NCI-H2029 (cell line): ENCODE results near the gene ETV5.

Experiments
- DNase-seq: peaks from one replicate; lab custom pipeline; 2025; lab: John Stamatoyannopoulos, UW

The ETV5 gene

DNA sequence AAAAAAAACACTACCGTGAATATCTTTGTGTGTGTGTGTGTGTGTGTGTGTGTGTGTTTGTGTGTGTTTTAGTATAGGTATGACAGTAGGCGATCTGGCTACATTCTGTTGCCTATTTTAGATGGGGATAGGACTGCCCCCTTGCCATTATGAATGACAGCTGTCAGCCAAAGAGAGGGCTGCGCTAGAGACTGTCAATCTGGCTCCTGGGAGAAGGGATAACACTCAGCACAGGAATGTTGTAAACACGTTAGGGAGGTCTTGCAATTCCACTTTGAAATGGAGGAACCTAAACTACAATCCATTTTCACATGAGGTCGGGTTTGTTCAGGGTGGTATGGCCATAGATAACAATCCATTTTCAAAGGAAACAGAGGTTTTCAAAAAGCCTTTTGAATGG lies 14.1 kb upstream of the ETV5 start:
- DNase-seq, result no peak

DNA sequence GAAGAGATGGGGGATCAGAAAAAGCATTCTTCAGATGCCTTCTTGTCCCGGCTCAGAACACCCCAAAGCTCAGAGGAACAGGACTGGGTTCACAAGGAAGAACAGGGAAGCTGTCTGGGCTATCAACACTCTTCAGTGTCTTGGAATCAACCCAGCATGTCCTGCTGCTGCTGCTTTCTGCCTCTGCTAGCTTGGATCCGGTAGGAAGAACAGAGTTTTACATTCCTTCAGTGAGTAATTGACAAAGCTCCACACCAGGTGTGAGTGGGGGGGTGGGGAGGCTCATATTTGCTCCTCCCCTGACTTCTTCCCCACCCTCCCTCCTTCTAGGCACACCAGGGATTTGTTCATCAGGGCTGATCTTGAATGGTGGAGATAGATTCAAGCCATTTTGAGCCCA lies 13.1 kb upstream of the ETV5 start:
- DNase-seq, result no peak

DNA sequence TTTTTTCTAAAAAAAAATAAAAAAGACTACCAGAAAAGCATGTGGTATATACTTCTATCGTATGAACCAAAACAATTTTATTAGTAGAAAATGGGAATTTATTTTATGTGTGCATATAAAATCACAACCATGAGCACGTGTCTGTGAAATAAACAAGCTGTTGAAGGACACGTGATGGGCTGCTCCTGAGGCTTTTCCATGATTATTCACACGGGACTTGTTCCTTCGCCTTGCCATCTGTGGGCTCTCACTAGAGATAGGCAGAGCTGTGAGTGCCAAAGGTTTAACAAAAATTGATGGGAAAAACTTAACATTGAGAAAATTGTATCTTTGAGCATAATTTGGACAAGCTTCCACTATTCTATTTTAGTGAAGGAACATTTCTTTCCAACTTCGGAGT lies 12.4 kb upstream of the ETV5 start:
- DNase-seq, result no peak

DNA sequence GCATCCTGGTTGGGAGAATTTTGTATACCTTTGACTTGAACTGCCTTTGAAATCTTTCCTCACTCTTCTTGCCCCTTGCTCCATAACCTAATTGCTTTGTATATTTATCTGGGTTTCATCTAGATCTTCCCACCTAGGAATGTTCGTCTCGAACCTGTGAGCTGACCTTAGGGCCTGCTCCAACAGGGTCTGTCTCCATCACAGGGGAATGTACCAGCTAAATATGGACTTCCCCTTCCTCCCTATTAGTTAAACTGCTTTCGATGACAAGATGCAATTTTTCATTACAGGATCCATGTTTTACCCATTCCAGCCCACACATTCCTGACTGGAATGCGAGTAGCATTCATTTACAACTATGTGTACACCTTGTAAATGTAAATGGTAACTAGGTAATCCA lies 10.6 kb upstream of the ETV5 start:
- DNase-seq, result no peak

DNA sequence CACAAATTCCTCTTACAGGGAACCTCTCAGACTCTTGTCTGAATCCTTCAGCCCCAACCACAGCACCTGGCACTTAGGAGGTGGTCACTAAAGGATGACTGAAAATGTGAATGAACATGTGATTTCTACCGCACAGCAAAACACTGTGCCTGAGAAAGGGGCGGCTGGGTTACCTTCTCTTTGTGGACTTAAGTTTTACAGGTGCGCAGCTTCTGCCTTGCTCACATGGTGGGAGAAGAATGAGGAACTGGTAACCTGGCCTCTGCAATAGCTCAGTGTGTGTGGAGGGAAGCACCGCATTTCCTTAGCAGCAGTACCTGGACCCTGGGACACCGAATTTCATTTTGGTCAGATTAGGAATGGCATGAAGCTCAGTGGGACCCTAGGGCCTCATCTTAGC lies 9.8 kb upstream of the ETV5 start:
- DNase-seq, result no peak

DNA sequence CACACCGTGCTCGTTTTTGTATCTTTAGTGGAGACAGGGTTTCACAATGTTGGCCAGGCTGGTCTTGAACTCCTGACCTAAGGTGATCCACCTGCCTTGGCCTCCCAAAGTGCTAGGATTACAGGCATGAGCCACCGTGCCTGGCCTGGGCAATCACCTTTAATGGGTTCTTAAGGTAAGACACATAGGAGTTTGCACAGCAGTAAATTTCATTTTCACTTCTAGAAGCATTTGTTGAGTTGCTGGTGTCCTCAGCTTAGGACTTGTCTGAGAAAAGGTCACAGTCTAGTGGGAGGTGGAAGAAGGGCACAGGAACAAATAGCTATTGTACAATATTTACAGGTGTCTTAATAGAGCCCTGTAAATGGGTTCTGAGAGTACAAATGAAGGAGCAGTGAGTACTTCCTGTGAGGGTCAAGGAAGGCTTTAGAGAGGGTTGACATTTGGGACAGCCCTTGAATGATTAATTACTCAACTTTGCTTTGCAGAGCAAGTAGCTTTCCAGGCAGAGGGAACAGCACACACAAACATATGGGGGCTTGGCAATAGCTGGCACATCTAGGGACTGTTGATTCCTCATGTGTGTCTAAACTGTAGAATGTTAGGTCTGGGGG lies 8.7 kb upstream of the ETV5 start:
- DNase-seq, result no peak

DNA sequence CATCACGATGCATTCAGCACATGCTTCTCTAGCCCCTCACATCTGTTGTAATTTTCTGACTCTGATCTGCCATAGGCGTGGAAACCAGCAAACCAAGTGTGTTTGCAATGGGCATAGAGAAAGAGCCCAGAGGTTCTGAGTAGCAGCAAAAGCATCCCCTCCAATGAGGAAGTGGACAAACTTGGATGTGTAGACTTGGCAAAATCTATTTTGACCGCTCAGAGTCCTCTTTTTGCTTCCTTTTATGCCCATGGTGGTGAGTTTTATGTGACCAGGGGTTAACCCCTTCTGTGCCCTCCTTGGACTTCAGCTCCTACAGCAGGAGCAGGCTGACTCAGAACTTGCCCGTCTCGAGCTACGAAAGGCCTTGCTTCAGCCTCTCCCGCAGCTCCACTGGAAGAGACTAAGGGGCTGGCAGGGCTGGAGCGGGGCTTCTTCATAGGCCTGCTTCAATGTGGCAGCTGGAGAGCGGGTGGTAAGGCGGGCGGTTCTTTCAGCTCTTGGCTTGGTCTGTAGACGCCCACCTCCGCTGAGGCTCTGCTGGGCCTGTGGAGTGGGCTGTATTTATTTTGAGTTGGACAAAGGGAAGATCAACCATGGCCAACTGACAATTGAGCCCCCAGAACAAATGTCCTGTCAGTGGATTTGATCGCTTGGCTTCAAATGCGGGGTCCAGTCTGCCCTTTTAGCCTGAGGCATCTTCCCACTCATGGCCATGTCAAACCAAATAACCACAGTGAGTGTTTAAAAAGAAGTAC lies 6.5 kb upstream of the ETV5 start:
- no peak for DNase-seq

DNA sequence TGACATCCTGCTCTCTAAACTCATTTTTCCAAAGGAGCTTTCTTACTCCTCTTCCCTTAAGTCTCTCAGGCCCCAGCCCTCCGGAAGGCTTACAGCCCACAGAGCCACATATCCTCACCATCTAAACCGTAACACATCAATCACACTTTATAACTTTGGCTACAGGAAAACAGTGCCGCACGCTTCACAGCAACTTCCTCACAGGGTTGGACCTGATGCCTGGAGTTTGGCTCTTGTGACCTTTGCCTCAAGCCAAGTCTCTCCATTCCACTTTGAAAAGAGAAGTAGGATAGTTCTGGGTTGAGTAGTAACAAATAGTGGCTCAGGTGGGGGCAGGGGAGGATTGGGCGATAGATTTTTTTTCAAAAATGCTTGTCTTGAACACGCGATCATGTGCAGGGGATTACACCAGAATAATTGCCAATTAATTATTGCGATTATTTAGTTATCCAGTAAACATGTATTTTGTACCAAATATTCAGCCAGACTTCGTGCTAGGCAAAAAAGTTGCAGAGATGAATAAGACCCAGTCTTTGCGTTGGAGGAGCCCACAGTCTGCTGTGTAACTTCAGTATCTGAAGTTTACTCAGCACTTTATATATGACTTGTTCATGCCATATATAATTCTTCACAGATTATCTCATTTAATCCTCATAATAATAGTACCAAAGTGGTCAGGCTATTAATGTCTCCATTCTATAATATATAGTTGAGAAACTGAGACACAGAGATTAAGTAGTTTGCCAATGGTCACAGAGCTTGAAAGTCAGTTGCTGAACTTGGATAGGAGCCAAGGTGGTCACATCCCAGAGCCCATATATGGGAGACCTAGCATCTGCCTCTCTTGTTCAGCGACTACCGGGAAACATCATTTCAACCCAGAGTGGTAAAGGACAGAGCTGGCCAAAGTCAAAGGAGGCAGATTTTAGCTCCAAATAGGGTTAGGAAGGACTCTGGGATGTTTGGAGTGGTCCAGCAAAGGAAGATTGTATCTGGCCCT lies 2.4 kb upstream of the ETV5 start:
- no peak for DNase-seq

DNA sequence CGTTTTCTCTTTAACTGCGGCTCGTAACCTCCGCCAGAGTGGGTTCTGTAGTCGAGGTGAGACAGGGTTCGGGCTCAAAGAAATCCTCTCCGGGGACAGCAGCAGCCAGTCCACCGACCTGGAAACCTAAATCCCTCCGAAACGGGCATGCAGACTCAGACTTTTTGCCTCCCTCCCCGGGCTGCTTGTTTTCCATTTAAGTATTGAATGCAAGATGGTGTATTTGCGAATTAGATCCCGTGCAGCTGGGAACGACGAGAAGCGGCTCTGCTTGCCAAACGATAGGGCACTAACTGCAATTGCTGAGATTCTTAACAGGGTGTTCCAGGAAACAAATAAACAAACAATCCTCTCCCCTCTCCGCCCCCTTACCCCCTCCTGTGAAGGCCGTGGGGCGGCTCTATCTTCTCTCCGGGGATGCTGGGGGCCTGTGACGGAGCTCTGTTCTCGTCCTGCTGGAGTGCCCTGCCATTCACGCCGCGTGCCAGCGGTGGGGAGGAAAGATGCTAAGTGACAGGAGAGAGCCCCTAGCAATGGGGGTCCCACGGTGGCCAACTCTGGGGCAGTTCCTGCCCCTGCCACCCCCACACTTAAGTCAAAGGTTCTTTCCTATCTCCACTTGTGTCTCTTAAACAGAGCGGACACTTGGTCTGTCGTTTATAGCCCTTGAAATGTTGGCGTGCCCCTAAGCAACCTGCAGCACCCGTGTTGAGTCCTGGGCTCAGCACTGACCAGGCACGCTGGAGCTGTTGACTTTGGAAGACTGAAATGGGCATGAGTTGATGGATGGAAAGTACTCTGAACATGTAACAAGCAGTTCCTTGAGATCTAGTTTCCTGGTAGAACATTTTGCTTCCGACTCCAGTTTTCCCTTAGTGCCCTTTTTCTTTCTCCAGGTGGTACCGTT lies 1.3 kb upstream of the ETV5 start:
- no peak for DNase-seq

DNA sequence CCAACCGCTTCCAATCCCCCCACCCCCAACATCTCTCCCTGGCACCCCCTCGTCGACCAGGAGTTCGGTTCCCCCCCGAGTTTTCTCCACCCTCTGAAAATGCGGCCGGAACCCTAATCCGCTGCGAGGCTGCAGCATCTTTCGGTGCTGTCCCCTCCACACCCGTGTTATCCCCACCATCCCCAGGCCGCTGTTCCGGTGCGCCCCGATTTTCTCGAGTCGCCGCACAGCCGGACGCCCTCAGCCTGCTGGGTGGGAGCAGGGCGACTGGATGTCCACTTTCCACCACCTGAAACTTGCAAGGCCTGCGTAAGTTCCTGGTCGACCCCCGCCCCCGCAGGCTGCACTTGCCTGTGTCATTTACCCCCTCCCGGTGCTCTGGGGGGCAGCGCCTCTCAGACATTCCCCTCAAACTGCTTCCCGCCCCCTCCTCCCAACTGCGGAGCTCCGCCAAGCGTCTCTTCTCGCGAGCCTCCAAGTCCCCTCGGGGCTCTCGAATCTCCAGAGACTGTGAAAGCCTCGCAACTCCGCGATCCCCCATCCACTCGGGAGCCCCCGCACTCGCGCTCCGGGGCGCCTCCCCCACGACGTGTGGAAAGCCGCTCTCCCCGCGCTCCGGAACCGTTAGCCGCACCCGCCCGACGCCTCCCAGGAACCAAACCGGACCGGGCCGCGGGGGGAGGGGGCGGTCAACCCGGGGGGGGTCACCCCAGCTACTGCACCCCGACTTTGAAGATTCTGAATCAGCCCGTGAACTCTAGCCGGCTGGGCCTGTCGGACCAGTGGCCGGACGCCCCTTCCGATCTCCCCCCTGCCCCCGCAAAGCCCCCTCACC lies 566 bp downstream of the ETV5 start:
- DNase-seq, result no peak

DNA sequence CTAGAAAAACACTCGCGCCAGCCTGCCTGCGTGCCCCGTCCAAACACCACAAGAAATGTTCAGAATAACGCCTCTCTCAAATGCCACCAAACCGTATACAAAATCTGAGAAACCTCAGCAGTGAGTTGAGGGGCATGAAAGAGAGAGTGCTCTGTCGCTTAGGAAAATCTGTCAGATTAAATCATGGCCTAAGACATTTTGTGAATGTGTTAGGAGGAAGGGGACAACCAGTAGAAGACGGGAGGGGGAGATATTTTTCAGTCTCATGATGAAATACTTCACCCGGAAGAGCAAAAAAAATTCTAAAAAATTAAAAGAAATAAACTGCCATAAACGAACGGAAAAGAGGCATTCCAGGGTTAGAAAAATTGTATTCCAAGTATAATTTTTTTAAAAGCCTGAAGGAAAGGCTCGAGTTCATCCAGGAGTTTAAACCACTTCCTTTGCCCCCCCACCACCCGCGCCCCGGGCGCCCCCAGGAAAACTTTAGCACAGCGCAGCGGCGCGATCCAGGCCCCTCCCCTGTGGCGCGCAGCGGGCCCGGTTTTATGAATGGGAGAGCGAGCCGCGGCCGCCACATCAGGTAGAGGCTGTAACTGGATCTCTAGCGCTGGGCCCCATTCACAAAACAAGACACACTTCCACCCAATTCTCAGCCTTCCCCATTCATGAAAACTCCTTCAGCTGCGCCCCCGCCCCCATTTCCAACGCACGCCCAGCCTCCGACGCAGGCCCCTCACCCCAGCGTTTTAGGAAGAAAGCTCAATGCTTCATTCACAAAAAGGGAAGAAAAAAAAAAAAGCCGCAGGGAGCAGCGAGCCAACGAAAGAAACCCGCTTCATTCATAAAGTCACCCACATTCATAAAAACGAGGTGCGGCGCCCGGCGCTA lies 1.4 kb downstream of the ETV5 start:
- peak; percentile 68 for DNase-seq

DNA sequence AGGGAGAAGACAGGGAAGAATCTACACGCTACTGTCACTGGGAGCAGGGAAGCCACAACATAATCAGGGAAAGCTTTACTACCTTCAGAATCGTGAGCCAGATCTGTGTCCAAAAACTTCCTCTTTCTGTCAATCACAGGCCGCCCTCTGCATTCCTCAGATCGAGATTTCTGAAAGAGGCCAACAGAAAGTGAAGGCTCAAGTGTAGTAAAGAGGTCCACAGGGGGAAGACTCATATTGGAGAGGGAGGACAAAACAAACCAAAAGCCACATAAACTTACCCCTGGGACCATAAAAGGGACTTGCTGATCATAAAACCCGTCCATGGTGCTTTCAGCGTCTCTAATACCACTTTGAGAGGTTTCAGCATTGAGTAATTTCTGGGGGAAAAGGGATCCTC lies 3.3 kb downstream of the ETV5 start:
- no peak for DNase-seq

DNA sequence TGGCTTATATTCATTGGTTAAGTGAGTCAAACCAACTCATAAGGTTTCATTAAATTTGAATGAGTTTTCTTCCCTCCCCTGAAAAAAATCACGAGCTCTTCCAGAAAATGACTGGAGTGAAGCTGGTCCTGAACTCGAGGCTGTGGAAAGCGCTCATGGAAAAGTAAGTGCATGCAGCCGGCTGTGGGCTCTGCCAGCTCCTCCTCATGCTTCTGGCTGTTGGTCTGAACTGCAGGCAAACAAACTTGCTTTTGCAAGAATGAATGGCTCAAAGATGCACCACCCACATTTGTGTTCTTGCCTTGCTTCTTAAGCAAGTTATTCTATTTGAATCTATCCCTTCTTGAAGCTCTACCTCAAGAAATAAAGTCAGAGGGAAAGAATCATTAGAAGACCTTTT lies 6.2 kb downstream of the ETV5 start:
- no peak for DNase-seq

DNA sequence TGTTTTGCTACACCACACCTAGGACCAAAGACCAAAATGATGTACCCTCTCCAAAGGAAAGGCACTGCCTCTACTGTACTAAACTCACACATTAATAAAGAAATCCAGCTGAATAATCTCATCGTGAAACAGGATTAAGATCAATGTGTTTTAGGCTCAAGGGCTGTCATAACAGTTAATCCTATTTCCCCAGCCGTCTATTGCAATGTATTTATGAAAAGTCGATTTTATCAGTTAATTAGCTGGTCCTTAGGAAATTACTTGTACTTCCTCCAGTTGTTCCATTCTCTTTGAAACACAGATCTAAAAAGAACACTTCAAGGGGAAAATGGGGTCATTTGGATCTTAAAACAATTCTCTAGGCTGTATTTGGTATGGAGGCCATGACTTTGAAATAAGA lies 8.5 kb downstream of the ETV5 start:
- no peak for DNase-seq

DNA sequence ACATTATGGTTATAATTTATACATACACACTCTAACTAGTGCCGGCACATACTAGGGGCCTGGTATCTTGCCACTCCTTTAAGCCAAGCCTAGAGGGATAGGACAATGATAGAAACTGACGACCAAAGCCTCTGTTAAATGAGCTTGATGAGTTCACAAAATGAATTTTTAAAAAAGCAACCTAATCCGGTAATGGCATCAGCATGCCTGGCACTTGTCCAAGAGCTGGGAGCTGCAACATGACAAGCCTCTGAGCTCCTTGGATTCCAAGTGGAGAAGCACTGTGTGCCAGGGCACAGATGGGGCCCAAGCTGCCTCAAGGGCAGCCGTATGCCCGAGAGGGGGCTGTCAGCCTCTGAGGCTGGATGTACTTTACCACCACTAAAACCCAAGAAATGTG lies 9.7 kb downstream of the ETV5 start:
- peak; percentile 6 for DNase-seq

DNA sequence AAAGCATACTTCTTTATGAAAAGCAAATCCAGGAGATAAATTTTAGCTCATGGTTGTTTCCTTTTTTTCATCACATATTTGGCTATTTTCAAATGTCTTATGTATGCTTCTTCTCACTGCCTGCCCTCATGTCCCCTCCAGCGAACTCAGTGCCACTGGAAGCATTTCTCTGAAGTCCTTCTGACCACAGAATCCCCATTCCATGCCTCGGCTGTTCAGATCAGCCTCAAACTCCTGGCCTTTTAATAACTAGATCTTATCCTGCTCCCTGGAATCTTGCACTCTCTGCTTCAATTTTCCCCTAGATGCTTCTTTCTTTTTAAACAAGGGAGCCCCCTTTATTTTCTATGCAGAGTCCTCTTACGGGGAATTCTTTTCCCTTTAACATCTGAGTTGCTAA lies 10.1 kb downstream of the ETV5 start:
- DNase-seq, result no peak

DNA sequence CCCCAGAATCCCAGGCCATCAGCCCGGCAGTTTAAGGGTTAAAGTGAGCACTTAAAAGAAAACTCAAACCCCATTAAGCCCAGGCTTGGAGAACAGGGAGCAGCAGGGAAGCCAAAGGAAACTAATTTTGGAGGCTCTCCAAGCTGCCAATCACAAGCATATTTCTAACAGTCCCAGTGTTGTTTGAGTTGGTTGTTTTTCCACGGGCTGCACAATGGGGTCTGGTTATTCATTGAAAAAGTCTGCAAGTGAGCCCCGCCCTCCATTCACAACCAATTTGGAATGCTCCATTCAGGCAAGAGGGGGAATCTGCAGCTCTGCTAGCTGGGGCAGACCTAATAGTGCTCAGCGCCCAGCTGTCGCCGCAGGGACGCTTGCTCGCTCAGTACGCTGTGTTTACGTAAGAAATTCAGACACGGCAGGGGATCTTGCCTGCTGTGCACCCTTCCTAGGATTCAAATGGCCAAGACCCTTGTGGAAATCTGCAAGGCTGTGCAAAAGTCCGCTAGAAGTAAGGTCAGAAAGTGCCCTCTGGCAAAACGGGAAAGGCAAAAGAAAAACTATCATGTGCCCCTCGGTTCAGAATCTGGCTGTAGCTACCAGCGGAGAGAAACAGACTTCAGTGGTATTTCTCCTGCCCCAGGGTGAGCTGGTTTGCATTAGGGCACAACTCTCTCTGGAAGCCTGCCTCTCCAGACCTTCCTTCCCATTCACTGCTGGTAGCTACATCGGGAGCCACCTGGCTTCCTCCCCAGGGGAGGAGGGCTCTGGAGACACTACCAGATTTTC lies 11.0 kb downstream of the ETV5 start:
- DNase-seq, result peak; percentile 80

DNA sequence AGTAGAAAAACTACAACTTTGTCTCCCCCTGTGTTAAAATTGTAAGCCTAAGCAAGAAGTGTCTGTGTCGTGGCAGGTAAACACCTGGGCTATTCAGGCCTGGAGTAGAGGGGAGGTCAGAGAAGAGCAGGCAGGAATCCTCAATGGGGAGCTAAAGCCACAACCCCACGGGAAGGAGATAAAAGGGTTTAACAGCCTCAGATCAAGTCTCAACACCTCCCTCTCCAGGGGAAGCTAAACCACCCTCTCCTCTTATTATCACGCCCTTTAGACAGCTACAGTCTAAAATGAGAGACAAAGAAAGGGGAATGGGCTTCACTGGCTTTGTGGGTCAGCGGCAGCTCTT lies 11.6 kb downstream of the ETV5 start:
- no peak for DNase-seq

DNA sequence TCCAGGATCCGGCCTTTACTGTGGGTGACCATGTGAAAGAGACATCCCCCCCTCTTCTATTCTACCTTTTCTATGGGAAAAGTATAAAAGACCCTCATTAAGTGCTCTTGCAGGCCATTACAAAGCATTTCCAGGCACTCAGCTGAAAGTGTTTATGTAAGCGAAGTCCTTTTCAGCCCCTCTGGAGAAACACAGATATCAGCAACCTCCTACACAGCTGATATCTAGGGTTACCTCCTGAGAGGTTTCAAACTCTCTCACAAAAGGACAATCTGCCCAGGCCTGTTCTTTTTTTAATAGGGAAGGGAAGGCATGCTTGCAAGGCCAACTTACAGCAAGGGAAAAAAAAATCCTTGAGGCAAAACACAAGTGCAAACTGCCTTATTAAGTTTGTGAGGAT lies 12.6 kb downstream of the ETV5 start:
- DNase-seq, result no peak
